GM18867 (cell line): ENCODE results near the gene C2CD4D.
"Not testable (repeated sequence)": the region's sequence is repeated elsewhere in the genome, so short reads cannot be mapped to it uniquely, and the experiment has no call there.

Experiments
- ATAC-seq: cut with Tn5 transposase; IDR thresholded peaks from one replicate; pipeline ENCODE4 v1.9.1; 2021; ENCODE audit warnings: mild to moderate bottlenecking, moderate library complexity; ENCODE audit not compliant: unreplicated experiment

C2CD4D gene

GRCh38 chr1:151858886-151859665 is 19.5 kb upstream of the C2CD4D start:
- ATAC-seq, result no peak

GRCh38 chr1:151858030-151858746 is 18.6 kb upstream of the C2CD4D start:
- no peak for ATAC-seq

- ATAC-seq, result no peak
Measured at GRCh38 chr1:151855933-151856332, 16.3 kb upstream of the C2CD4D start.

- ATAC-seq, result not testable (repeated sequence)
Measured at GRCh38 chr1:151855516-151855915, 15.9 kb upstream of the C2CD4D start.

- ATAC-seq, result no peak
Measured at GRCh38 chr1:151854658-151855057, 15.0 kb upstream of the C2CD4D start.

- no peak for ATAC-seq
Measured at GRCh38 chr1:151853411-151853943, 13.9 kb upstream of the C2CD4D start, which contains the start of gene THEM5. Gene THEM5, minus strand, starts transcription at chr1:151853712. Its CDS starts 147 bp downstream, at chr1:151853565.

- no peak for ATAC-seq
Measured at GRCh38 chr1:151852733-151853132, 13.1 kb upstream of the C2CD4D start.

- no peak for ATAC-seq
Measured at GRCh38 chr1:151851886-151852285, 12.3 kb upstream of the C2CD4D start.

GRCh38 chr1:151849871-151850270 is 10.3 kb upstream of the C2CD4D start:
- ATAC-seq, result no peak

GRCh38 chr1:151849126-151849525 is 9.5 kb upstream of the C2CD4D start:
- ATAC-seq, result no peak

GRCh38 chr1:151847867-151848596 is 8.4 kb upstream of the C2CD4D start:
- ATAC-seq, result no peak

GRCh38 chr1:151846686-151847237 is 7.1 kb upstream of the C2CD4D start:
- ATAC-seq, result no peak

- ATAC-seq, result no peak
Measured at GRCh38 chr1:151846062-151846568, 6.5 kb upstream of the C2CD4D start.

GRCh38 chr1:151843398-151843797 is 3.8 kb upstream of the C2CD4D start:
- ATAC-seq, result no peak

GRCh38 chr1:151841141-151841540 is 1.5 kb upstream of the C2CD4D start:
- no peak for ATAC-seq

- no peak for ATAC-seq
Measured at GRCh38 chr1:151840421-151840820, 801 bp upstream of the C2CD4D start.

- no peak for ATAC-seq
Measured at GRCh38 chr1:151839082-151839412, 573 bp downstream of the C2CD4D start.

GRCh38 chr1:151838222-151839081 is 1.2 kb downstream of the C2CD4D start:
- peak; percentile 40 for ATAC-seq

- ATAC-seq, result no peak
Measured at GRCh38 chr1:151837884-151838221, 1.8 kb downstream of the C2CD4D start.

- ATAC-seq, result no peak
Measured at GRCh38 chr1:151837197-151837596, 2.4 kb downstream of the C2CD4D start.
